Measurements from ENCODE around the gene SLAMF1.

Gene SLAMF1

GRCh38 chr1:160607011-160607671 is 39.7 kb downstream of the SLAMF1 start:
- no peak overlapping the region for H3K4me3 ChIP-seq (ENCODE audit: control insufficient read depth, low read depth, low read length)
- TF ChIP-seq, protein P1, sequence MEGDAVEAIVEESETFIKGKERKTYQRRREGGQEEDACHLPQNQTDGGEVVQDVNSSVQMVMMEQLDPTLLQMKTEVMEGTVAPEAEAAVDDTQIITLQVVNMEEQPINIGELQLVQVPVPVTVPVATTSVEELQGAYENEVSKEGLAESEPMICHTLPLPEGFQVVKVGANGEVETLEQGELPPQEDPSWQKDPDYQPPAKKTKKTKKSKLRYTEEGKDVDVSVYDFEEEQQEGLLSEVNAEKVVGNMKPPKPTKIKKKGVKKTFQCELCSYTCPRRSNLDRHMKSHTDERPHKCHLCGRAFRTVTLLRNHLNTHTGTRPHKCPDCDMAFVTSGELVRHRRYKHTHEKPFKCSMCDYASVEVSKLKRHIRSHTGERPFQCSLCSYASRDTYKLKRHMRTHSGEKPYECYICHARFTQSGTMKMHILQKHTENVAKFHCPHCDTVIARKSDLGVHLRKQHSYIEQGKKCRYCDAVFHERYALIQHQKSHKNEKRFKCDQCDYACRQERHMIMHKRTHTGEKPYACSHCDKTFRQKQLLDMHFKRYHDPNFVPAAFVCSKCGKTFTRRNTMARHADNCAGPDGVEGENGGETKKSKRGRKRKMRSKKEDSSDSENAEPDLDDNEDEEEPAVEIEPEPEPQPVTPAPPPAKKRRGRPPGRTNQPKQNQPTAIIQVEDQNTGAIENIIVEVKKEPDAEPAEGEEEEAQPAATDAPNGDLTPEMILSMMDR (IDR thresholded peaks at IDR 0.05; ENCODE audit: control insufficient read depth, insufficient read depth, low read depth, low read length, missing control alignments) = peak; percentile 68
- peak; percentile 55 for DNase-seq (ENCODE audit: low read depth)

DNA sequence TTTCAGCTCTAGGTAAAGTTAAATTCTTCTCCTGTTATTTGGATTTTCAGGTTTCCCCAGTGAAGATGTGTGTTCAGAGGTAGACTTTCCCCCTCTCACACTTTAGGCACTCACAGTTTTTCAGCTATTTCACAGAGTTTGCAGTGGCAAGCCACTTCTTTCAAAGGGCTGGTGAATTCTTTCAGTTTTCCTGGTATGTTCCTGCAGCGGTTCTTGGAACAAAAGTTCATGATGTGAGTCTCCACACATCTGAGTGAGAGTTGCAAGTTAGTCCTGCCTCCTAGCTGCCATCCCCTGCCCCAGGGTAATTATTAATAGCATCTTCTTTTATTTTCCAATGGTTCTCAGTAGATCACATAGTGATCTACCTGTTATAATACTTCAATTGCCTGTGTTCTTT is 40.2 kb downstream of the SLAMF1 start:
- DNase-seq (ENCODE audit: low read depth) = no peak
- TF ChIP-seq, protein P1 (IDR thresholded peaks at IDR 0.05; ENCODE audit: control insufficient read depth, insufficient read depth, low read depth, low read length, missing control alignments) = no peak
- no peak overlapping the region for H3K4me3 ChIP-seq (ENCODE audit: control insufficient read depth, low read depth, low read length)

GRCh38 chr1:160605792-160606479 is 40.9 kb downstream of the SLAMF1 start:
- no peak for DNase-seq (ENCODE audit: low read depth)
- TF ChIP-seq, protein P1 (IDR thresholded peaks at IDR 0.05; ENCODE audit: control insufficient read depth, insufficient read depth, low read depth, low read length, missing control alignments) = no peak
- H3K4me3 ChIP-seq (ENCODE audit: control insufficient read depth, low read depth, low read length) = no peak overlapping the region

DNA sequence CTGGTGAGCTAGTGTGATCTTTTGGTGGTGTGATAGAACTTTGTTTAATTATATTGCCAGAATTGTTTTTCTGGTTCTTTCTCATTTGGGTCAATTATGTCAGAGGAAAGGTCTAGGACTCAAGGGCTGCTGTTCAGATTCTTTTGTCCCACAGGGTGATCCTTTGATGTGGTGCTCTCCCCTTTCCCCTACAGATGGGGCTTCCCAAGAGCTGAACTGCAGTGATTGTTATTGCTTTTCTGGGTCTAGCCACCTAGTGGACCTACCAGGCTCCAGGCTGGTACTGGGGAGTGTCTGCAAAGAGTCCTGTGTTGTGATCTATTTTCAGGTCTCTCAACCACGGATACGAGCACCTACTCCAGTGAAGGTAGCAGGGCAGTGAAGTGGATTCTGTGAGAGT is 41.6 kb downstream of the SLAMF1 start:
- DNase-seq (ENCODE audit: low read depth) = no peak
- no peak overlapping the region for H3K4me3 ChIP-seq (ENCODE audit: control insufficient read depth, low read depth, low read length)
- TF ChIP-seq, protein P1 (IDR thresholded peaks at IDR 0.05; ENCODE audit: control insufficient read depth, insufficient read depth, low read depth, low read length, missing control alignments) = no peak

DNA sequence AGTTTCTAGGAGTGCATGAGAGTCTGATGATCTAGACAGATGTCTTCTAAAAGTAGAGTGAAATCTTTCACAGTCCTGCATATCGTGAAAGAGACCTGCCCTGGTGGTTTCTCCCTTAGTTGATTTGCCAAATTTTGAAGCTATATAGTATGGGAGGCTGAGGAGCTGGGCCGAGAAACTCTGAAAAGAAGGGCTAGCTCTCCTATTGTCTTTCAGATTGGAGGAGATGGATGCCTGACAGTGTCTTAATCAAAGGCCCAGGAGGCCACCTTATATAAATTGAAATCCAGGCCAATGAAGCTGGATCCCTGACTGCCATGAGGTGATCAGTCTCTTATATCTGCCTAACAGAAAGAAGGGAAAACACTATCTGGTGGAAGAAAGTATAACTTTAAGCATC is 49.1 kb downstream of the SLAMF1 start:
- TF ChIP-seq, protein P1 (IDR thresholded peaks at IDR 0.05; ENCODE audit: control insufficient read depth, insufficient read depth, low read depth, low read length, missing control alignments) = no peak
- no peak overlapping the region for H3K4me3 ChIP-seq (ENCODE audit: control insufficient read depth, low read depth, low read length)
- no peak for DNase-seq (ENCODE audit: low read depth)

DNA sequence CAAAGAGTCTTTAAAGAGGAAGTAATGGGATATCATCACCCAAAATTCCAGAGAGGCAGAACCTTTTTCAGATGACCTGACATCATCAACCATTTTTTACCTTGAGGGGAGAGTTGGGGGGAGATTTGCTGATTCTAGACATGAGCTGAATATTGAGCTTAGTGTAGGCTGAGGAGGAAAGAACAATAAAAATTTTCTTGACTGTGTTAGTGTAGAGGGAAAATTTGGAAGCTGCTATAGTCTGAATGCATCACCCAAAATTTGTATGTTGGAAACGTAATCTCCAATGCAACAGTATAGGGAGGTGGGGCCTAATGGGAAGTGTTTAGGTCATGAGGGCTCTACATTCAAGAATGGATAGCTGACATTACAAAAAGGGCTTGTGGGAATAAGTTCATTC is 49.8 kb downstream of the SLAMF1 start:
- no peak for DNase-seq (ENCODE audit: low read depth)
- TF ChIP-seq, protein P1 (IDR thresholded peaks at IDR 0.05; ENCODE audit: control insufficient read depth, insufficient read depth, low read depth, low read length, missing control alignments) = no peak
- no peak overlapping the region for H3K4me3 ChIP-seq (ENCODE audit: control insufficient read depth, low read depth, low read length)
